K562 (cell line): Measurements from ENCODE around the gene CFAP92. TPM values are rescaled to one million over a fixed set of nuclear protein-coding genes. Genes with fewer than 3 reads are reported as not detected.

ENCODE experiments used
- ATAC-seq: fragments of 200-7000 bp; cut with Tn5 transposase; 3 replicates; pipeline ENCODE4 v1.9.1; 2020; ENCODE audit warnings: moderate library complexity
- BruUV-seq: library from RNA; stranded (reverse); fragments of 400-500 nt; replicated peaks from 2 replicates; lab custom pipeline; 2021; lab: Mats Ljungman, UMichigan
- CTCF ChIA-PET: fragments of 300-600 bp; formaldehyde crosslinking; extraction: SDS; loops from one replicate; lab custom pipeline; 2021; ENCODE audit warnings: low intra/inter-chr PET ratio; lab: Yijun Ruan, JAX
- POLR2A ChIA-PET: fragments of 300-600, 350-650 bp; sonication (Branson Sonifier 250); formaldehyde crosslinking; extraction: SDS; loops from one replicate; lab custom pipeline; 2021; ENCODE audit warnings: antibody characterized with exemption, inconsistent platforms; lab: Yijun Ruan, JAX
- DNase-seq, 4 experiments: peaks; one replicate each; pipeline versions ENCODE4 v3.0.0 to v3.0.0-alpha.2; 2011 to 2018; ENCODE audit warnings: low spot score in 3 of 4, mixed read lengths in 3 of 4; ENCODE audit errors: extremely low read depth in 1 of 4
- FAIRE-seq: peaks from 2 replicates; lab custom pipeline; 2011; peaks lifted over from hg19 to GRCh38; lab: Jason Lieb, UNC
- H2AFZ ChIP-seq: 2 replicates; pipeline ENCODE4 v1.6.0; 2011; ENCODE audit warnings: low read depth, low read length, control low read depth, inconsistent platforms
- H3K27ac ChIP-seq: fragments of 200-600 bp; 3 replicates; pipeline ENCODE4 v1.8.0; 2011; ENCODE audit warnings: low read depth, mild to moderate bottlenecking, control low read depth, inconsistent platforms, low read length, moderate library complexity, mixed read lengths; ENCODE audit errors: extremely low read depth
- H3K27me3 ChIP-seq, 2 experiments: fragments of 300-600 bp in 1 of 2; 2 replicates in 1 of 2; 3 replicates in 1 of 2; pipeline versions ENCODE4 v1.6.0 to v1.8.0; 2011; ENCODE audit warnings: inconsistent platforms in 2 of 2, low read length in 2 of 2, mild to moderate bottlenecking in 1 of 2, mixed read lengths in 1 of 2, moderate library complexity in 1 of 2; ENCODE audit not compliant: control insufficient read depth in 2 of 2, insufficient read depth in 2 of 2
- H3K36me3 ChIP-seq: fragments of 300-600 bp; 3 replicates; pipeline ENCODE4 v1.8.0; 2011; ENCODE audit warnings: mild to moderate bottlenecking, low read length, inconsistent platforms; ENCODE audit not compliant: control insufficient read depth, insufficient read depth
- H3K4me1 ChIP-seq, 2 experiments: fragments of 200-600 bp in 1 of 2; replicated peaks in 1 of 2; 2 replicates in 1 of 2; 3 replicates in 1 of 2; pipeline versions ENCODE4 v1.5.1 to v1.8.0; 2011; ENCODE audit warnings: inconsistent platforms in 2 of 2, low read length in 2 of 2, mild to moderate bottlenecking in 1 of 2, mixed read lengths in 1 of 2, moderate library complexity in 1 of 2; ENCODE audit not compliant: control insufficient read depth in 2 of 2, insufficient read depth in 2 of 2
- H3K4me2 ChIP-seq: 2 replicates; pipeline ENCODE4 v1.6.1; 2011; ENCODE audit warnings: low read length, control low read depth, inconsistent platforms, mixed read lengths; ENCODE audit not compliant: insufficient read depth
- H3K4me3 ChIP-seq: fragments of 200-600 bp; sonication (generic), shearing (Covaris generic); 2 replicates; pipeline ENCODE4 v1.5.1; 2016; ENCODE audit warnings: control low read depth, inconsistent platforms
- H3K79me2 ChIP-seq: fragments of 200-600 bp; 3 replicates; pipeline ENCODE4 v1.8.0; 2011; ENCODE audit warnings: low read length, inconsistent platforms; ENCODE audit not compliant: control insufficient read depth, insufficient read depth
- H3K9ac ChIP-seq, 2 experiments: 2 replicates each; pipeline versions ENCODE4 v1.6.0 to v1.6.1; 2011; ENCODE audit warnings: low read depth in 2 of 2, low read length in 2 of 2, control low read depth in 1 of 2, inconsistent platforms in 1 of 2, mild to moderate bottlenecking in 1 of 2, mixed read lengths in 1 of 2; ENCODE audit not compliant: insufficient read depth in 1 of 2
- H3K9me1 ChIP-seq: one replicate; pipeline ENCODE4 v1.6.0; 2011; ENCODE audit warnings: inconsistent platforms, mild to moderate bottlenecking, low read length, moderate library complexity; ENCODE audit not compliant: control insufficient read depth, insufficient read depth
- H3K9me3 ChIP-seq: replicated peaks from 2 replicates; pipeline ENCODE4 v1.5.1; 2011; ENCODE audit warnings: low read depth, low read length, inconsistent platforms; ENCODE audit not compliant: control insufficient read depth, insufficient read depth
- H4K20me1 ChIP-seq: replicated peaks from 2 replicates; pipeline ENCODE4 v1.6.1; 2011; ENCODE audit warnings: low read length, inconsistent platforms, mixed read lengths; ENCODE audit not compliant: control insufficient read depth, insufficient read depth
- BACH1 ChIP-seq: fragments of 200-800 bp; sonication (Bioruptor generic); IDR thresholded peaks from 2 replicates; pipeline ENCODE4 v1.6.1; 2016; ENCODE audit warnings: missing genetic modification characterization, missing compliant biosample characterization
- C11orf30 ChIP-seq: fragments of 450-650 bp; IDR thresholded peaks from 2 replicates; pipeline ENCODE4 v1.6.1; 2016; ENCODE audit warnings: low read depth, mild to moderate bottlenecking
- CBX8 ChIP-seq: fragments of 200-600 bp; sonication (generic); IDR thresholded peaks from 2 replicates; pipeline ENCODE4 v1.6.1; 2012; ENCODE audit warnings: borderline replicate concordance, mixed run types, low read depth, mild to moderate bottlenecking, moderate library complexity, mixed read lengths, low read length, control low read depth, inconsistent platforms; ENCODE audit not compliant: poor library complexity, severe bottlenecking; ENCODE audit errors: extremely low read depth
- MAFG ChIP-seq: fragments of 450-650 bp; conservative IDR thresholded peaks from 2 replicates; pipeline ENCODE4 v1.6.1; 2016; ENCODE audit warnings: missing genetic modification characterization, missing compliant biosample characterization
- MCM5 ChIP-seq: fragments of 450-650 bp; IDR thresholded peaks from 2 replicates; pipeline ENCODE4 v1.6.1; 2016; ENCODE audit warnings: low read depth
- NFE2 ChIP-seq: IDR thresholded peaks from 2 replicates; pipeline ENCODE4 v1.6.1; 2014; ENCODE audit warnings: antibody characterized with exemption, low read depth
- NR2C1 ChIP-seq, 2 experiments: fragments of 450-650 bp; IDR thresholded peaks; 2 replicates each; pipeline ENCODE4 v1.6.1; 2017; ENCODE audit warnings: mild to moderate bottlenecking in 2 of 2, antibody characterized with exemption in 1 of 2, inconsistent platforms in 1 of 2, missing compliant biosample characterization in 1 of 2, missing genetic modification characterization in 1 of 2
- ZNF146 ChIP-seq: IDR thresholded peaks from one replicate; pipeline ENCODE4 v1.6.1; 2018; ENCODE audit warnings: missing compliant biosample characterization; ENCODE audit not compliant: unreplicated experiment
- ZNF316 ChIP-seq: fragments of 450-650 bp; IDR thresholded peaks from 2 replicates; pipeline ENCODE4 v1.6.1; 2016
- WGBS: fragments of 100-300 bp; shearing (Covaris generic); methylation state at CpG from one replicate; pipeline ENCODE4 v1.1.6; 2016; ENCODE audit warnings: low coverage, mixed read lengths; ENCODE audit not compliant: insufficient coverage; ENCODE audit errors: missing lambda C conversion rate; 5-methylcytosine and 5-hydroxymethylcytosine counted together
- in situ Hi-C: fragments of 300-500 bp; cut with MboI; formaldehyde crosslinking; loops from 4 replicates; pipeline ENCODE4 v1.15.0; 2018; ENCODE audit warnings: inconsistent platforms, mixed read lengths
- intact Hi-C: fragments of 100-400 bp; cut with micrococcal nuclease; formaldehyde crosslinking; loops from 2 replicates; pipeline ENCODE4 v1.14.2; 2022
- polyA plus RNA-seq, 8 experiments: library from polyadenylated mRNA; depleted of rRNA in 4 of 8; stranded (reverse) in 5 of 8; unstranded in 3 of 8; fragments of >200 nt; fragmentation: Nextera tagmentation in 2 of 8; fragmentation: Illumina TruSeq in 1 of 8; extraction: Ambion mirVana in 2 of 8; extraction: Trizol in 1 of 8; gene quantifications; 2 replicates each; pipeline versions ENCODE4 v1.2.1 to v1.2.3, GENCODE V29; 2011 to 2014; ENCODE audit warnings: inconsistent platforms in 1 of 8, missing spikeins in 1 of 8
- total RNA-seq, 7 experiments: library from RNA; depleted of rRNA in 6 of 7; stranded (reverse); fragments of >200 nt in 6 of 7; fragmentation: Illumina TruSeq in 2 of 7; extraction: Trizol in 2 of 7; gene quantifications; 2 replicates each; pipeline versions ENCODE4 v1.2.1 to v1.2.3, GENCODE V29; 2011 to 2021; ENCODE audit warnings: low replicate concordance in 1 of 7

The CFAP92 gene
- total and polyA plus RNA-seq, 9 of the 15 experiments (the other 6 are each of a cell fraction or from before 2014, with no cell fraction given): 0.06 to 0.62 (median 0.36) TPM

DNA sequence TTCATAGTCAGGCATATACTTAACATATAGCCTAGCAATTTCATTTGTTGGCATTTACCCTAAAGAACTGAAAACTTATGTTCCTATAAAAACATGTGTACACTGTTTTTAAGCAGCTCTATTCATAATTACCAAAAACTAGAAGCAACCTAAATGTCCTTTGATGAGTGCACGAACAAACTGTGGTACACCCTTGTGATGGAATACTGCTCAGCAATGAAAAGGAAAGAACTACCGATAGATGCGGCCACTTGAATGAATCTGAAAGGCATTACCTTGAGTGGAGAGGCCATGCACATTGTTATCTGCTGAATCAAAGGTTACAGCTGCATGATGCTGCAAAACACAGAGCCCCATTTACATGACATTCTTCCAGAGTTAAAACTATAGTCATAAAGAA, 44.7 kb downstream of the CFAP92 start:
- DNase-seq (no peak), ATAC-seq (no peak), FAIRE-seq (no peak)
- TF ChIP-seq NFE2: peak; percentile 64
- TF ChIP-seq MAFG: peak; percentile 37
- no peak for TF ChIP-seq BACH1 (tag)
- TF ChIP-seq ZNF146 (CRISPR knock-in tag): peak; percentile 64
- no peak for TF ChIP-seq CBX8
- TF ChIP-seq ZNF316: peak; percentile 16; the same call in 1 of the 2 replicates
- TF ChIP-seq MCM5: no peak
- no peak for TF ChIP-seq NR2C1 (IDR thresholded peaks at IDR 0.05)
- no peak for TF ChIP-seq NR2C1 (tag; IDR thresholded peaks at IDR 0.05)
- peak; percentile 19; the same call in 1 of the 2 replicates for TF ChIP-seq C11orf30
- Histone ChIP-seq H3K27ac (no peak overlapping the region), H3K9me3 (no peaks in the 10 kb centered on the region), H3K79me2 (no peaks in the 10 kb centered on the region), H3K27me3 (peaks cover 0 to 27% of the 10 kb centered on the region in 2 experiments; a peak in 2 of 5 replicates), H3K36me3 (no peaks in the 10 kb centered on the region), H4K20me1 (no peaks in the 10 kb centered on the region), H2AFZ (no peak overlapping the region), H3K4me2 (no peak overlapping the region), H3K4me3 (no peak overlapping the region), H3K4me1 (no peaks in the 10 kb centered on the region), H3K9me1 (no peaks in the 10 kb centered on the region), H3K9ac (no peak overlapping the region)
- POLR2A ChIA-PET: interaction anchor here (1.8 kb wide), 1 partner anchor 34 kb away, joined by 6 read pairs; no protein-coding TSS in a partner anchor
- CTCF ChIA-PET: no interaction called here
- no TSS peak for BruUV-seq
- in situ Hi-C loops: no loop called here
- intact Hi-C loops: no loop called here
- WGBS: 5% methylated on average over 3 of the region's 3 CpGs
